Ishikawa (cell line): ENCODE results near the gene MRFAP1L1.

Experiments
- CREB1 ChIP-seq: IDR thresholded peaks from 2 replicates; pipeline ENCODE4 v1.6.1; 2012; ENCODE audit warnings: low read depth
- EP300 ChIP-seq: IDR thresholded peaks from 2 replicates; pipeline ENCODE4 v1.6.1; 2012; ENCODE audit warnings: borderline replicate concordance
- MAX ChIP-seq: IDR thresholded peaks from 2 replicates; pipeline ENCODE4 v1.6.1; 2012
- RAD21 ChIP-seq: IDR thresholded peaks from 2 replicates; pipeline ENCODE4 v1.6.1; 2012; ENCODE audit warnings: low read depth
- REST ChIP-seq: IDR thresholded peaks from 2 replicates; pipeline ENCODE4 v1.6.1; 2012; ENCODE audit warnings: low read depth, mild to moderate bottlenecking
- TAF1 ChIP-seq: IDR thresholded peaks from 2 replicates; pipeline ENCODE4 v1.6.1; 2012; ENCODE audit warnings: low read depth, mild to moderate bottlenecking
- TCF12 ChIP-seq: IDR thresholded peaks from 2 replicates; pipeline ENCODE4 v1.6.1; 2012; ENCODE audit warnings: low read depth
- USF1 ChIP-seq: IDR thresholded peaks from 2 replicates; pipeline ENCODE4 v1.6.1; 2012
- YY1 ChIP-seq: IDR thresholded peaks from 2 replicates; pipeline ENCODE4 v1.6.1; 2012; ENCODE audit warnings: low read depth

GRCh38 chr4:6721121-6721520 lies 11.5 kb upstream of the MRFAP1L1 start:
- TF ChIP-seq TAF1, result no peak
- no peak for TF ChIP-seq CREB1
- TF ChIP-seq YY1, result no peak
- TF ChIP-seq REST, result no peak
- no peak for TF ChIP-seq EP300
- TF ChIP-seq MAX, result no peak
- no peak for TF ChIP-seq RAD21
- no peak for TF ChIP-seq TCF12
- no peak for TF ChIP-seq USF1
